ENCODE measurements around the gene RPS6KB2. TPM values are rescaled to one million over a fixed set of nuclear protein-coding genes. Genes with fewer than 3 reads are reported as not detected.

Gene RPS6KB2
- total and polyA plus RNA-seq, 10 of the 15 experiments (the other 5 are each of a cell fraction or from before 2014, with no cell fraction given), result 0.39 to 101 (median 58.4) TPM

DNA sequence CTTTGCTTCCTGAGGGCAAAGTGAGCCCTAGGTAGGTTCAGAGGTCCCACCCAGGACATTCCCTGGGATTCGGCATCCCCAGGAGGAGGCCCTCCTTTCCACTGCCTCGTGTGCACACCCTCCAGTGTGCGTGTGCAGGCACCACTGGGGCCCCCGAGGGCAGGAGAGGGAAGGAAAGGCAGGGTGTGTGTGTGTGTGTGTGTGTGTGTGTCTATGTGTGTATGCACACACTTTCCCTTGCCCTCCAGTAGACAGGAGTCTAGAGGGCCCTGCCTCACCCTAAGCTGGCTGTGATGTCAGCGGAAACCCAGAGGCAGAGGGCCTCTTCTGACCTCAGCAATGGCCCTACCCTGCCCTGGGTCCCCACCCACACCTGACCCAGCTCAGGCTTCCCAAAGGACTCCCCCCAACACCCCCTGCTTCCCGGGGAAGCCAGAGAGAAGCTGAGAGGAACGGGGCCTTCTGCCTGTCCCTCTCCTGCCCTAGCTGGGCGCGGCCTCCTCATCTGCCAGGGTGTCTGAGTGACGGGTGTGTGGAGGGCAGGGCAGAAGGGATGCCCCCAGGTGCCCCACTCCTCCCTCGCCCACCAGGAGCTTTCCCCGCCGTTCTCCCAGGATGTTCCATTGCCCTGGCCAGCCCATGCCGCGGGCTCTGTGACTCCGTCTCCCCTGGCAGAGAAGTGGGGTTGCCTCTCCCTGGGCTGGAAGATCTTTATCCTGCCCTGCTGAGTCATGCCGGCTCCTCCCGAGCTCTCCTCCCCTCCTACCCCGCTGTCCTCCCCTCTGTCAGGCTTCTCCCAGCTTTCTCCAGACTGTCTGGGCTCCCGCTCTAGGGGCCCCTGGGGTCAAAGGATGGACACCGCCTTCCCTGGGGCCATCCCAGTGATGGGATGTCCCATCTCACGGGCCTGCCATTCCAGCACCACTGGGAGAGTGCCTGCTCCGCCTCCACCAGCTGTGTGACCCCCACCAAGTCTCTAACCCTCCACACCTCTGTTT lies 48.9 kb upstream of the RPS6KB2 start (continued):
- TF ChIP-seq, protein P1, sequence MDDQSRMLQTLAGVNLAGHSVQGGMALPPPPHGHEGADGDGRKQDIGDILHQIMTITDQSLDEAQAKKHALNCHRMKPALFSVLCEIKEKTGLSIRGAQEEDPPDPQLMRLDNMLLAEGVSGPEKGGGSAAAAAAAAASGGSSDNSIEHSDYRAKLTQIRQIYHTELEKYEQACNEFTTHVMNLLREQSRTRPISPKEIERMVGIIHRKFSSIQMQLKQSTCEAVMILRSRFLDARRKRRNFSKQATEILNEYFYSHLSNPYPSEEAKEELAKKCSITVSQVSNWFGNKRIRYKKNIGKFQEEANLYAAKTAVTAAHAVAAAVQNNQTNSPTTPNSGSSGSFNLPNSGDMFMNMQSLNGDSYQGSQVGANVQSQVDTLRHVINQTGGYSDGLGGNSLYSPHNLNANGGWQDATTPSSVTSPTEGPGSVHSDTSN (IDR thresholded peaks at IDR 0.05; ENCODE audit: insufficient replicate concordance, low read depth, low read length), result no peak

DNA sequence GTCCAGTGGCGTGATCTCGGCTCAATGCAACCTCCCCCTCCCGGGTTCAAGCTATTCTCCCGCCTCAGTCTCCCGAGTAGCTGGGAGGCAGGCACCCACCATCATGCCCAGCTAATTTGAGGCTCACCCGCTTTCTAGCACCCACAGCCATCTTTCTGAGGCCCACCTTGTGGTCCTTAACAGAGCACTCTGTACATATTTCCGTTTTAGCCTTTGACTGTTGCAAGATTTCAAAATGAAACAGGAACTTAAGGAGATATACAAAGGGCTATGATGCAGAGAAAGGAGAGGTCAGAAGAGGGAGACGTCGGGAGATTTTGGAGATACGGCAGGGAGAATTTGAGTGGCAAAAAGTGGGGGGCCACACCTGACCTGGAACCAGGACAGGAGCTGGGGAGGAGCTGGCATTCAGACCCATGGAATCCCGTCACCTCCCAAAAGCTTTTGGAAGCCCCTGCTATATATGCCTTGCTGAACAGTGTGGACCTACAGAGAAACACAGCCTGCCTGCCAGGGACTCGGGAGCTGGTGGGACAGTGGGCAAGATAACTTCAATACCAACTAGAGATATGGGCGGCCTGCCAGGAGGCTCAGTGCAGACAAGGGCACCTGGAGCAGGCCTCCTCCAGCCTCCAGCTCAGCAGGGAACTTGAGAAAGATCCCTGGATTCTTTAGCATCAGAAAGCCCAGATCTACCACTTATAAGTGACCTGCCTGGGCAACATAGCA lies 46.9 kb upstream of the RPS6KB2 start:
- no TSS peak for BruUV-seq (replicated peaks)
- H3K4me2 ChIP-seq (ENCODE audit: control insufficient read depth, insufficient read depth), result peak overlapping the region; percentile 23
- FAIRE-seq, result peak; percentile 62
- peaks cover 19% of the 10 kb centered on the region for H3K4me1 ChIP-seq (ENCODE audit: control insufficient read depth, insufficient read depth, low read length)
- intact Hi-C loops (cut with micrococcal nuclease; ENCODE audit: unreplicated experiment), result no loop called here
- no peaks in the 10 kb centered on the region for H3K9me3 ChIP-seq (replicated peaks; ENCODE audit: control insufficient read depth, insufficient read depth, low read length)
- peak overlapping the region; percentile 42 for H3K9ac ChIP-seq (ENCODE audit: control insufficient read depth, insufficient read depth, low read length)
- RAD21 ChIA-PET (ENCODE audit: unreplicated experiment), result interaction anchor here (0.6 to 15.0 kb wide), 26 partner anchors 9 to 354 kb away, joined by 3 to 525 read pairs (median 6); partner anchors contain the start of genes POLD4, PPP1CA and RAD9A
- H3K27me3 ChIP-seq (replicated peaks in 1 of 2; ENCODE audit: control insufficient read depth in 2 of 2, insufficient read depth in 2 of 2, low read length in 1 of 2), result peaks cover 0 to 3% of the 10 kb centered on the region in 2 experiments; a peak in 3 of 4 replicates
- H4K20me1 ChIP-seq (ENCODE audit: control insufficient read depth, insufficient read depth), result no peaks in the 10 kb centered on the region
- ATAC-seq, result peak; percentile 72
- peak overlapping the region; percentile 34 for H3K27ac ChIP-seq (ENCODE audit: control insufficient read depth, insufficient read depth)
- in situ Hi-C loops (cut with MboI), result loop anchor here (5.0 kb wide), 1 partner anchor 119 kb away; no protein-coding TSS in a partner anchor
- H3K4me3 ChIP-seq, result 0 out of 2 replicates have a peak overlapping the region, but pooled peaks have one; percentile 3
- WGBS (ENCODE audit: insufficient coverage, insufficient replicate concordance, low lambda C conversion rate, missing lambda C conversion rate), result 10% methylated on average over 13 of the region's 13 CpGs
- POLR2A ChIA-PET, result interaction anchor here (0.5 to 8.4 kb wide), 18 partner anchors 10 to 1033 kb away, joined by 3 to 183 read pairs (median 4); partner anchors contain the start of genes CLCF1, POLD4, PPP1CA and TBC1D10C
- no peak for DNase-seq (ENCODE audit: low read depth, low spot score)
- CTCF ChIA-PET, result interaction anchor here (0.6 to 25.5 kb wide), 33 partner anchors 8 to 412 kb away, joined by 3 to 1301 read pairs (median 5); partner anchors contain the start of genes AIP, ANKRD13D, CLCF1 and GRK2
- no peaks in the 10 kb centered on the region for H3K79me2 ChIP-seq (ENCODE audit: control insufficient read depth, insufficient read depth, low read length)
- H2AFZ ChIP-seq (ENCODE audit: control insufficient read depth, low read depth, low read length), result peak overlapping the region; percentile 78
- H3K36me3 ChIP-seq (ENCODE audit: control insufficient read depth in 2 of 2, insufficient read depth in 2 of 2, low read length in 1 of 2), result no peaks in the 10 kb centered on the region
- SMC1A ChIA-PET (ENCODE audit: uncharacterized antibody, unreplicated experiment), result interaction anchor here (0.6 to 21.3 kb wide), 25 partner anchors 10 to 547 kb away, joined by 3 to 646 read pairs (median 4); partner anchors contain the start of genes ANKRD13D, CLCF1, PITPNM1 and POLD4
- TF ChIP-seq, protein P2, sequence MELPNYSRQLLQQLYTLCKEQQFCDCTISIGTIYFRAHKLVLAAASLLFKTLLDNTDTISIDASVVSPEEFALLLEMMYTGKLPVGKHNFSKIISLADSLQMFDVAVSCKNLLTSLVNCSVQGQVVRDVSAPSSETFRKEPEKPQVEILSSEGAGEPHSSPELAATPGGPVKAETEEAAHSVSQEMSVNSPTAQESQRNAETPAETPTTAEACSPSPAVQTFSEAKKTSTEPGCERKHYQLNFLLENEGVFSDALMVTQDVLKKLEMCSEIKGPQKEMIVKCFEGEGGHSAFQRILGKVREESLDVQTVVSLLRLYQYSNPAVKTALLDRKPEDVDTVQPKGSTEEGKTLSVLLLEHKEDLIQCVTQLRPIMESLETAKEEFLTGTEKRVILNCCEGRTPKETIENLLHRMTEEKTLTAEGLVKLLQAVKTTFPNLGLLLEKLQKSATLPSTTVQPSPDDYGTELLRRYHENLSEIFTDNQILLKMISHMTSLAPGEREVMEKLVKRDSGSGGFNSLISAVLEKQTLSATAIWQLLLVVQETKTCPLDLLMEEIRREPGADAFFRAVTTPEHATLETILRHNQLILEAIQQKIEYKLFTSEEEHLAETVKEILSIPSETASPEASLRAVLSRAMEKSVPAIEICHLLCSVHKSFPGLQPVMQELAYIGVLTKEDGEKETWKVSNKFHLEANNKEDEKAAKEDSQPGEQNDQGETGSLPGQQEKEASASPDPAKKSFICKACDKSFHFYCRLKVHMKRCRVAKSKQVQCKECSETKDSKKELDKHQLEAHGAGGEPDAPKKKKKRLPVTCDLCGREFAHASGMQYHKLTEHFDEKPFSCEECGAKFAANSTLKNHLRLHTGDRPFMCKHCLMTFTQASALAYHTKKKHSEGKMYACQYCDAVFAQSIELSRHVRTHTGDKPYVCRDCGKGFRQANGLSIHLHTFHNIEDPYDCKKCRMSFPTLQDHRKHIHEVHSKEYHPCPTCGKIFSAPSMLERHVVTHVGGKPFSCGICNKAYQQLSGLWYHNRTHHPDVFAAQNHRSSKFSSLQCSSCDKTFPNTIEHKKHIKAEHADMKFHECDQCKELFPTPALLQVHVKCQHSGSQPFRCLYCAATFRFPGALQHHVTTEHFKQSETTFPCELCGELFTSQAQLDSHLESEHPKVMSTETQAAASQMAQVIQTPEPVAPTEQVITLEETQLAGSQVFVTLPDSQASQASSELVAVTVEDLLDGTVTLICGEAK (IDR thresholded peaks at IDR 0.05; ENCODE audit: borderline replicate concordance), result no peak
- TF ChIP-seq, protein P3, sequence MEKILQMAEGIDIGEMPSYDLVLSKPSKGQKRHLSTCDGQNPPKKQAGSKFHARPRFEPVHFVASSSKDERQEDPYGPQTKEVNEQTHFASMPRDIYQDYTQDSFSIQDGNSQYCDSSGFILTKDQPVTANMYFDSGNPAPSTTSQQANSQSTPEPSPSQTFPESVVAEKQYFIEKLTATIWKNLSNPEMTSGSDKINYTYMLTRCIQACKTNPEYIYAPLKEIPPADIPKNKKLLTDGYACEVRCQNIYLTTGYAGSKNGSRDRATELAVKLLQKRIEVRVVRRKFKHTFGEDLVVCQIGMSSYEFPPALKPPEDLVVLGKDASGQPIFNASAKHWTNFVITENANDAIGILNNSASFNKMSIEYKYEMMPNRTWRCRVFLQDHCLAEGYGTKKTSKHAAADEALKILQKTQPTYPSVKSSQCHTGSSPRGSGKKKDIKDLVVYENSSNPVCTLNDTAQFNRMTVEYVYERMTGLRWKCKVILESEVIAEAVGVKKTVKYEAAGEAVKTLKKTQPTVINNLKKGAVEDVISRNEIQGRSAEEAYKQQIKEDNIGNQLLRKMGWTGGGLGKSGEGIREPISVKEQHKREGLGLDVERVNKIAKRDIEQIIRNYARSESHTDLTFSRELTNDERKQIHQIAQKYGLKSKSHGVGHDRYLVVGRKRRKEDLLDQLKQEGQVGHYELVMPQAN (conservative IDR thresholded peaks at IDR 0.05), result no peak
- no peak for TF ChIP-seq NFYA (IDR thresholded peaks at IDR 0.05; ENCODE audit: borderline replicate concordance, low read depth, low read length)
- TF ChIP-seq, protein P4, sequence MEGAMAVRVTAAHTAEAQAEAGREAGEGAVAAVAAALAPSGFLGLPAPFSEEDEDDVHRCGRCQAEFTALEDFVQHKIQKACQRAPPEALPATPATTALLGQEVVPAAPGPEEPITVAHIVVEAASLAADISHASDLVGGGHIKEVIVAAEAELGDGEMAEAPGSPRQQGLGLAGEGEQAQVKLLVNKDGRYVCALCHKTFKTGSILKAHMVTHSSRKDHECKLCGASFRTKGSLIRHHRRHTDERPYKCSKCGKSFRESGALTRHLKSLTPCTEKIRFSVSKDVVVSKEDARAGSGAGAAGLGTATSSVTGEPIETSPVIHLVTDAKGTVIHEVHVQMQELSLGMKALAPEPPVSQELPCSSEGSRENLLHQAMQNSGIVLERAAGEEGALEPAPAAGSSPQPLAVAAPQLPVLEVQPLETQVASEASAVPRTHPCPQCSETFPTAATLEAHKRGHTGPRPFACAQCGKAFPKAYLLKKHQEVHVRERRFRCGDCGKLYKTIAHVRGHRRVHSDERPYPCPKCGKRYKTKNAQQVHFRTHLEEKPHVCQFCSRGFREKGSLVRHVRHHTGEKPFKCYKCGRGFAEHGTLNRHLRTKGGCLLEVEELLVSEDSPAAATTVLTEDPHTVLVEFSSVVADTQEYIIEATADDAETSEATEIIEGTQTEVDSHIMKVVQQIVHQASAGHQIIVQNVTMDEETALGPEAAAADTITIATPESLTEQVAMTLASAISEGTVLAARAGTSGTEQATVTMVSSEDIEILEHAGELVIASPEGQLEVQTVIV (IDR thresholded peaks at IDR 0.05; ENCODE audit: borderline replicate concordance, partially characterized antibody), result no peak
- TF ChIP-seq YY1 (IDR thresholded peaks at IDR 0.05; ENCODE audit: low read depth, low read length), result peak; percentile 20; the same call in 1 of the 2 replicates
